NCI-H2171 treated with DMSO at 0.1 percent for 48 hours (cell line): Measurements from ENCODE around the gene ADAMTS8.

Experiments
- DNase-seq: peaks from one replicate; lab custom pipeline; 2025; lab: John Stamatoyannopoulos, UW

The ADAMTS8 gene

GRCh38 chr11:130428316-130429119, at the start of gene ADAMTS8:
Gene ADAMTS8 (minus strand): TSS chr11:130428609. CDS start chr11:130428286, 323 bp downstream.
- DNase-seq = peak; percentile 31

- no peak for DNase-seq
These were observed 49.3 kb upstream of the ADAMTS8 start for GRCh38 chr11:130477586-130478203.

GRCh38 chr11:130476922-130477491, 48.6 kb upstream of the ADAMTS8 start:
- no peak for DNase-seq

- no peak for DNase-seq
These were observed 48.0 kb upstream of the ADAMTS8 start for GRCh38 chr11:130476200-130476921.

GRCh38 chr11:130475426-130476053, 47.1 kb upstream of the ADAMTS8 start:
- DNase-seq = no peak

GRCh38 chr11:130474637-130475400, 46.4 kb upstream of the ADAMTS8 start:
- DNase-seq = no peak

GRCh38 chr11:130473795-130474377, 45.5 kb upstream of the ADAMTS8 start:
- DNase-seq = no peak

GRCh38 chr11:130473056-130473794, 44.8 kb upstream of the ADAMTS8 start:
- DNase-seq = no peak

- DNase-seq = peak; percentile 30
These were observed 44.1 kb upstream of the ADAMTS8 start for GRCh38 chr11:130472434-130472961.

GRCh38 chr11:130471731-130472433, 43.5 kb upstream of the ADAMTS8 start:
- no peak for DNase-seq

- DNase-seq = no peak
These were observed 42.7 kb upstream of the ADAMTS8 start for GRCh38 chr11:130470832-130471706.

GRCh38 chr11:130469181-130469580, 40.8 kb upstream of the ADAMTS8 start:
- DNase-seq = no peak

GRCh38 chr11:130467116-130467900, 38.9 kb upstream of the ADAMTS8 start:
- no peak for DNase-seq

- no peak for DNase-seq
These were observed 36.9 kb upstream of the ADAMTS8 start for GRCh38 chr11:130465263-130465662.

- DNase-seq = no peak
These were observed 35.9 kb upstream of the ADAMTS8 start for GRCh38 chr11:130464291-130464812.

GRCh38 chr11:130462931-130463330, 34.5 kb upstream of the ADAMTS8 start:
- DNase-seq = no peak
